Right hindlimb (tissue), 1 donor: ENCODE results near the gene UQCC5.

ENCODE experiments used
- DNase-seq: peaks from one replicate; pipeline ENCODE4 v3.0.0-alpha.2; 2018

UQCC5 gene, protein sequence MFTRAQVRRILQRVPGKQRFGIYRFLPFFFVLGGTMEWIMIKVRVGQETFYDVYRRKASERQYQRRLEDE

DNA sequence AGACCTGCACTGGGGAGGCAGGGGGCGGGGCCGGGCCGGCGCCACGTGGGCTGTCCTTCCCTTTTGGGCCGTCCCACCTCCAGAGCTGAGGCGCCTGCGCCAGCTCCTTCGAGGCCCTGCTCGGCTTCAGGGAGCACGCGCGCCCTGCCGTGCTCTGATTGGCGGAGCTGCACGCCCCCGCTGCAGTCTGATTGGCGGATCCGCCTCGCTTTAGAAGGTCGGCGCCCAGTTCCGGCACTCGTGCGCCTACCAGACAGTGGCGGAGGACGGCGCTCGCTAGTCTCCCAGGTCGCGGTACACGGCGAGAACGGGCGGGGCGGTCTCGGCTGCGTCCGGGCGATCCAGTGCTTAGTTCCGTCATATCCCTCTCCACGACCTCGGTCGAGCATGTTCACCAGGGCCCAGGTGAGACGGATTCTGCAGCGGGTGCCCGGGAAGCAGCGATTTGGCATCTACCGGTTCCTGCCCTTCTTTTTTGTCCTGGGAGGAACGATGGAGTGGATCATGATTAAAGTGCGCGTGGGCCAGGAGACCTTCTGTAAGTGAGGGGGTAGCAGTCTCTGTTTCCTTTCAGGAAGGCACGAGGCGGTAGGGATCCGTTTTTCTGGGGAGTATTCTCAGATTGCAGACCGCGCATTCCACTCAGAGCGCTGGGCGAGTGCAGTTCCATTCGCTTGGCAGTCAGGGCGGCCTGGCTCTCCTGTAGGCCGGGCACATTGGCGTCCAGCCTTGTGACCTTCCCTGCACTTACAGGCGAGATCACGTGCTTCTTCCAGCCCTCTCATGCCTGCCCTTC, at the start of gene UQCC5:
Gene UQCC5 (plus strand): TSS at position 237 of the 796 bp plus-strand sequence. CDS start 151 bp downstream, at position 388.
- DNase-seq, result peak; percentile 99

- no peak for DNase-seq
These were observed 49.2 kb upstream of the UQCC5 start for GRCh38 chr3:52487050-52487787.

DNA sequence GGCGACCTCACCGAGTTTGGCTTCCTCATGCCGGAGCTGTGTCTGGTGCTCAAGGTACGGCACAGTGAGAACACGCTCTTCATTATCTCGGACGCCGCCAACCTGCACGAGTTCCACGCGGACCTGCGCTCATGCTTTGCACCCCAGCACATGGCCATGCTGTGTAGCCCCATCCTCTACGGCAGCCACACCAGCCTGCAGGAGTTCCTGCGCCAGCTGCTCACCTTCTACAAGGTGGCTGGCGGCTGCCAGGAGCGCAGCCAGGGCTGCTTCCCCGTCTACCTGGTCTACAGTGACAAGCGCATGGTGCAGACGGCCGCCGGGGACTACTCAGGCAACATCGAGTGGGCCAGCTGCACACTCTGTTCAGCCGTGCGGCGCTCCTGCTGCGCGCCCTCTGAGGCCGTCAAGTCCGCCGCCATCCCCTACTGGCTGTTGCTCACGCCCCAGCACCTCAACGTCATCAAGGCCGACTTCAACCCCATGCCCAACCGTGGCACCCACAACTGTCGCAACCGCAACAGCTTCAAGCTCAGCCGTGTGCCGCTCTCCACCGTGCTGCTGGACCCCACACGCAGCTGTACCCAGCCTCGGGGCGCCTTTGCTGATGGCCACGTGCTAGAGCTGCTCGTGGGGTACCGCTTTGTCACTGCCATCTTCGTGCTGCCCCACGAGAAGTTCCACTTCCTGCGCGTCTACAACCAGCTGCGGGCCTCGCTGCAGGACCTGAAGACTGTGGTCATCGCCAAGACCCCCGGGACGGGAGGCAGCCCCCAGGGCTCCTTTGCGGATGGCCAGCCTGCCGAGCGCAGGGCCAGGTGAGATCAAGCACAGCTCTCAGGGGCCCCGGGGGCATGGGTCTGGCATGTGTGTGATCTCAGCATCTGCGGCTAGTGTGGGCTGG, 48.4 kb upstream of the UQCC5 start:
- no peak for DNase-seq

GRCh38 chr3:52488746-52489145, 47.7 kb upstream of the UQCC5 start:
- no peak for DNase-seq

DNA sequence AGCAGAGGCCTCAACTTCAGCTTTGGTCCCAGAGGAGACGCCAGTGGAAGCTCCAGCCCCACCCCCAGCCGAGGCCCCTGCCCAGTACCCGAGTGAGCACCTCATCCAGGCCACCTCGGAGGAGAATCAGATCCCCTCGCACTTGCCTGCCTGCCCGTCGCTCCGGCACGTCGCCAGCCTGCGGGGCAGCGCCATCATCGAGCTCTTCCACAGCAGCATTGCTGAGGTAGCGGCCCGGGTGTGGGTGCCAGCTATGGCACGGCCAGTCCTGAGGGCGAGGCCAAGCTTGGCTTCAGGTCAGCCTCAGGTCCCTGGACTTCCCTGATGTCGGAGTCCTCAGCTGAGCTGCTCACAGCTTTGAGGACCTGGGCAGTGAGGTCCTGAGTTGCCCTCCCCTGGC, 47.0 kb upstream of the UQCC5 start:
- DNase-seq, result no peak

- DNase-seq, result no peak
These were observed 46.1 kb upstream of the UQCC5 start for GRCh38 chr3:52490035-52490938.

DNA sequence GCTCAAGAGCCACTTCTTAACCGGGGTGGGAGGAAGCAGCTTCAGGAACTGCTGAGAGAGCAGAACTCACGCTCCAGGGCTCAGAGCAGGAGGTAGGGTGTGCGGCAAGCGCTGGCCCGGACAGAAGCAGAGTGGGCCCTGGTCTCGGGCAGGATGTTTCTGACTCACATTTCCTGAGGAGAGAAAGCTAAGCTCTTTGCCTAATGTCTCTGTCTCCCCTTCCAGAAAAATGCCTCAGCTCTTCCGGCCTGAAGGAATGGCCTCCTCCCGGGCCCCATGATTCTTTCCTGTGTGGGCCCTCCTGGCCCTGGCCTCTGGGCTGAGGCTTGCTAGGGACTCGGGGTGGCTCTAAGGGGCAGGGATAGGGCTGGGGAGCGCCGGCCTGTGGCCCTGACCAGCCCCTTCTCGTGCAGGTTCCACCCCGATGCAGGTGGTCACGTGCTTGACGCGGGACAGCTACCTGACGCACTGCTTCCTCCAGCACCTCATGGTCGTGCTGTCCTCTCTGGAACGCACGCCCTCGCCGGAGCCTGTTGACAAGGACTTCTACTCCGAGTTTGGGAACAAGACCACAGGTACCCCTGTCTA, 45.4 kb upstream of the UQCC5 start:
- DNase-seq, result no peak

- DNase-seq, result no peak
These were observed 44.3 kb upstream of the UQCC5 start for GRCh38 chr3:52492059-52492458.

GRCh38 chr3:52493232-52494017, 43.0 kb upstream of the UQCC5 start:
- no peak for DNase-seq

DNA sequence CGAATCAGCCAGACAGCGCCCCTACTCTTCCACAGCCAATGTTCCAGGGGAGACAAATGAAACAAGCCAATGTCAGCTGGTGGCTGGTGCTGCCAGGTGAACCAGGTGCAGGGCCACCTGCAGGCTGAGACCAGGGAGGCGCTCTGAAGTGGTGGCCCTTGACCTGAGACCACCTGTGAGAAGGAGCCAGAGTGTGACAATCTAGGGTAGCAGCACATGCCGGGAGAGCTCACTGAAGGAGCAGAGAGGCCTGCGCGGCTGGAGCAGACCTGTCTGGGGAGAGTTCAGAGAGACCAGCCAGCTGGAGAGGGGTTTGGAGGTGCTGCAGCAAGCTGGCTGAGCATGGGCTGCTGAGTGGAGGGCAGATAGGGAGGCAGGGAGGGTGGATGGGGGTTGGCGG, 42.0 kb upstream of the UQCC5 start:
- no peak for DNase-seq

GRCh38 chr3:52494886-52495495, 41.4 kb upstream of the UQCC5 start, which contains the start of gene STAB1:
TSS of gene STAB1 (plus strand) at chr3:52495338. CDS start at chr3:52495414, 76 bp downstream.
- DNase-seq, result no peak

- no peak for DNase-seq
These were observed 40.4 kb upstream of the UQCC5 start for GRCh38 chr3:52495777-52496602.

DNA sequence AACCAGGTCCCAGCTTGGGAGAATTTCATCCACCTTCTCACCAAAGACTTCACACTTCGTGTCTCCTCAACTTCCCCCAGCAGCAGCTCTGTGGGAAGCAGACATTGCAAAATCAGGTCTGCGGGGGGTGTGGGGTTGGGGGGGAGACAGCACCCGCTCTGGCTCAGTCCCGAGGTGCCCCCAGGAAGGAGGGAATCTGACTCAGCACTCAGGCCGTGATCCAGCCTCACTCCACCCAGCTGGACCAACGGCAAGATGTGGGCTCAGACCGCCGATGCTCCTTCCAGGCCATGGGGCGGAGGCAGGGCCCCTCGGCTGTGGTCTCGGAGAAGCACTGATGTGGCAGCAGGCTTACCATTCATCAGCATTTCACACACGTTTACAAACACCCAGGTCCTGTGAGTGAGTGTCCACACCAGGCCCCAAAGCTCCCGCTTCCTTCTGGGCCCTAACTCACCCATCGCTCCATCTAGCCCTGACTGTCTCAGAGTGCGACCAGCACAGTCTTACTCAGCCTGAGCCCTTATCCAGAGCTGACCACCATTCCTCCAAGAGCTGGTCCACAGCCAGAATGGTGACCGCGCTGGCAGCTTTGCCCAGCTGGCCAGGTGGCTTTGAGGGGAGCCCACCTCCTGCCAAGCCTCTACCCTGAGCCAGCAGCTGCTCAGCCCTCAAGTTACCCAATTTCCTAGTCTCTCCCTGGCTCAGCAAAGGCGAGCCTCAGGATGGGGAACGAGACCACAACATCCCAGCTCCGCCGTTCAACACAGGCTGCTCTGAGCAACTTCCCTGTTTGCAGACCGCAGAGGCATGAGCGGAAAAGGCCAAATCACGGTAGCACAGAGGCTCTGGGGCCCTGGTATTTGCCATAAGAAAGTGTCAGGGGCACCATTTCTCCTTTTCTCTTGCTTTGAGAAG, 38.0 kb upstream of the UQCC5 start:
- peak; percentile 52 for DNase-seq

GRCh38 chr3:52501046-52501445, 35.4 kb upstream of the UQCC5 start:
- DNase-seq, result no peak

GRCh38 chr3:52502001-52502400, 34.4 kb upstream of the UQCC5 start:
- DNase-seq, result no peak

DNA sequence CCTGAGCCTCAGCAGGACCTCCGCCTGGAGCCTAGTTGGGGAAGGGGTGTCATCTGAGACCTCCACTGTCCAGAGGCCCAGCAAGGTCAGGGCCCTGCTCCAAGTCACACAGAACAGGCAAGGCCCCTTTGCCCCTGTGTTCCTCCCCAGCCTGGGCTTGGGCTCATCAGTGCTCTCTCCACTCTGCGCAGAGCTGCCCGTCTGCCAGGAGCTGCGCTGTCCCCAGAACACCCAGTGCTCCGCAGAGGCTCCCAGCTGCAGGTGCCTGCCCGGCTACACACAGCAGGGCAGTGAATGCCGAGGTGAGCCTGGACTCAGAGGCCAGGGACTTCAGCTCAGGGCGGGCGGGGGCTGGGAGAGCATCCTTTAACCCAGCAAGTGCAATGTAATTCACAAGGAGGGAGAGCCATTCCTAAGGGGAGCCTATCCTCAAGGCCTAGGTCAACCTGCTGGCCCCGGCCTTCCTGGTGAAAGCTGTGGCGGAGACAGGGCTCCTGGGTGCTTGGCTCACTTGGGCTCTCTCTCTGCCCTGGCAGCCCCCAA, 33.5 kb upstream of the UQCC5 start:
- no peak for DNase-seq

- DNase-seq, result no peak
These were observed 32.5 kb upstream of the UQCC5 start for GRCh38 chr3:52503788-52504424.
